Right lobe of liver (tissue), 4 donors: ENCODE results near the gene ADAMTS14.

ENCODE experiments used
- POLR2A ChIP-seq: fragments of 450-650 bp; IDR thresholded peaks from one replicate; pipeline ENCODE4 v1.6.1; 2017; ENCODE audit warnings: antibody characterized with exemption, mild to moderate bottlenecking
- TF ChIP-seq, protein P1 (sequence below), 4 donors: fragments of 200-600 bp in 3 of 4; fragments of 450-650 bp in 1 of 4; IDR thresholded peaks; one replicate each; pipeline versions ENCODE4 v1.5.1 to v1.8.0; 2016 to 2022; ENCODE audit warnings: antibody characterized with exemption in 4 of 4, mild to moderate bottlenecking in 2 of 4
- donor health status: DM: no; HTN: no; CAD: no.
- donor health status: DM: no; HTN: no; CAD: no.
- donor health status: DM: no; HTN: yes; CAD: no.

DNA sequence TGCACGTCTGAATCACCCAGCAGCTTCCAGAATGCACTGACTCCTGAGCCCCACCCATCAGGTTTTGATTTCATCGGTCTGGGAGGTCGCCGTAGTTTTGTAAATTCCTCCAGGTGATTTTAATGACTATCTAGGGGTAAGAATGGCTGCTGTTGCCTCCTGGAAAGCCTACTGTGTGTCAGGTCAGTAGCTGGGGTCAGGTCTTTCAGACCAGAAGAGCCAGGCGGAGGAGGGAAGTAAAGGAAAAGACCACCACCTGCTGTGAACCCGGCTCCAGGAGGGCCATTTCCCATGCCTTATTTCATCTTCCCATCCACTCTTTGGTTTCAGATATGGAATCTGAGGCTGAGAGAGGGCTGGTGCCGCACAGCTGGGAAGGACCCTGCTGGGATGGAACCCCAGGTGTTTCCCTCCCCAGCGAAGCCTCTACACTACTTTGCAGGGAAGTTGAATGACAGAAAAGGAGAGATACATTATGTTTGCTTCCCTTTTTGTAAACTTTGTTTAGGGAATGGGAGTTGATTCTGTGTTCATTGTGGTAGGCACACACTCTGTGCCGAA, 19.8 kb downstream of the ADAMTS14 start:
- TF ChIP-seq, protein P1, sequence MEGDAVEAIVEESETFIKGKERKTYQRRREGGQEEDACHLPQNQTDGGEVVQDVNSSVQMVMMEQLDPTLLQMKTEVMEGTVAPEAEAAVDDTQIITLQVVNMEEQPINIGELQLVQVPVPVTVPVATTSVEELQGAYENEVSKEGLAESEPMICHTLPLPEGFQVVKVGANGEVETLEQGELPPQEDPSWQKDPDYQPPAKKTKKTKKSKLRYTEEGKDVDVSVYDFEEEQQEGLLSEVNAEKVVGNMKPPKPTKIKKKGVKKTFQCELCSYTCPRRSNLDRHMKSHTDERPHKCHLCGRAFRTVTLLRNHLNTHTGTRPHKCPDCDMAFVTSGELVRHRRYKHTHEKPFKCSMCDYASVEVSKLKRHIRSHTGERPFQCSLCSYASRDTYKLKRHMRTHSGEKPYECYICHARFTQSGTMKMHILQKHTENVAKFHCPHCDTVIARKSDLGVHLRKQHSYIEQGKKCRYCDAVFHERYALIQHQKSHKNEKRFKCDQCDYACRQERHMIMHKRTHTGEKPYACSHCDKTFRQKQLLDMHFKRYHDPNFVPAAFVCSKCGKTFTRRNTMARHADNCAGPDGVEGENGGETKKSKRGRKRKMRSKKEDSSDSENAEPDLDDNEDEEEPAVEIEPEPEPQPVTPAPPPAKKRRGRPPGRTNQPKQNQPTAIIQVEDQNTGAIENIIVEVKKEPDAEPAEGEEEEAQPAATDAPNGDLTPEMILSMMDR (IDR thresholded peaks at IDR 0.05) = no peak
- no peak for TF ChIP-seq POLR2A
